ENCODE measurements around the gene HYI. TPM values are rescaled to one million over a fixed set of nuclear protein-coding genes. Genes with fewer than 3 reads are reported as not detected.

Gene HYI
- total RNA-seq, 1 donor from 2014 or later = 25.8 TPM

GRCh38 chr1:43405876-43406234 lies 47.9 kb downstream of the HYI start:
- peaks cover 0 to 64% of the 10 kb centered on the region in 2 donors for H3K36me3 ChIP-seq

DNA sequence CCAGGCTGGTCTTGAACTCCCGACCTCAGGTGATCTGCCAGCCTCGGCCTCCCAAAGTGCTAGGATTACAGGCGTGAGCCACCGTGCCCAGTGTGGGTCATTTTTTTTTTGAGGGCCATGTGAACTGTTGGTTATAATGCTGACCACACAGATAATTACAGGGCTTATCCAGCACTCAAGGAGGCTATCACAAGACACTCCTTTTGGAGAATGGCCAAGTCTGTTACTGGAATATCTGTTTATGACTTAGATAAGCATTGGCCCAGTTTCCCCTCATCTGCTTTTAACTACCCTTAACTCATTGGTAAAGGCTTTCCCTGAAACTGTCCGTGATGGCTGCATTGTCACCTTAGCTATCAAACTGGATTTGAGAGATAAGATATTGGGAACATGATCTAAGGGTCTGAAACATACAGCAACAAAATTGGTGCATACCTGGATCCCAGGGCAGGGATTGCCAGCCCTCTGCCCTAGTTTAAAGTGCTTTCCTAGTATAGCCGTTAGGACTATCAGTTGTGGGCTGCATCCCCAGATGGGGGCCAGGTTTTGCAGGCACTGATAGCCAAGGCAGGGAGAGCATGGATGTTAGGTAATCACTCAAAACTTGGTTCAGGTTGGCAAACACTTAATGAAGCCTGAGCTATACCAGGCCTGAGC lies 48.4 kb downstream of the HYI start:
- no peak for DNase-seq (ENCODE audit: extremely low spot score in 2 of 2)
- Histone ChIP-seq H3K4me1 (no peaks in the 10 kb centered on the region), H3K27ac (no peak overlapping the region), H3K4me3 (no peak overlapping the region), H3K9me3 (no peaks in the 10 kb centered on the region), H3K36me3 (peaks cover 0 to 64% of the 10 kb centered on the region in 2 donors), H3K27me3 (no peaks in the 10 kb centered on the region)
- TF ChIP-seq CTCF (IDR thresholded peaks at IDR 0.05) (no peak), POLR2AphosphoS5 (IDR thresholded peaks at IDR 0.05; ENCODE audit: insufficient read depth in 1 of 2, low read depth in 1 of 2) (no peak), POLR2A (IDR thresholded peaks at IDR 0.05) (no peak)
- intact Hi-C loops (cut with DNase I) = loop anchor here (5.0 kb wide), 1 partner anchor 168 kb away; no protein-coding TSS in a partner anchor

More at GRCh38 chr1:43405876-43406234, 47.9 kb downstream of the HYI start:
- Histone ChIP-seq H3K27me3 (no peaks in the 10 kb centered on the region), H3K4me3 (no peak overlapping the region), H3K27ac (no peak overlapping the region), H3K4me1 (no peaks in the 10 kb centered on the region), H3K9me3 (no peaks in the 10 kb centered on the region)
- no peak for TF ChIP-seq POLR2AphosphoS5 (IDR thresholded peaks at IDR 0.05; ENCODE audit: insufficient read depth in 1 of 2, low read depth in 1 of 2)
- TF ChIP-seq POLR2A (IDR thresholded peaks at IDR 0.05) = no peak
- no peak for TF ChIP-seq CTCF (IDR thresholded peaks at IDR 0.05)
- DNase-seq (ENCODE audit: extremely low spot score in 2 of 2) = no peak
- intact Hi-C loops (cut with DNase I) = loop anchor here (5.0 kb wide), 1 partner anchor 169 kb away; no protein-coding TSS in a partner anchor

GRCh38 chr1:43404353-43404752 lies 49.4 kb downstream of the HYI start:
- no peaks in the 10 kb centered on the region for H3K27me3 ChIP-seq
- H3K4me3 ChIP-seq = no peak overlapping the region
- no peaks in the 10 kb centered on the region for H3K9me3 ChIP-seq
- peaks cover 0 to 63% of the 10 kb centered on the region in 2 donors for H3K36me3 ChIP-seq
- TF ChIP-seq POLR2A (IDR thresholded peaks at IDR 0.05) (no peak), POLR2AphosphoS5 (IDR thresholded peaks at IDR 0.05; ENCODE audit: insufficient read depth in 1 of 2, low read depth in 1 of 2) (no peak), CTCF (IDR thresholded peaks at IDR 0.05) (no peak)
- H3K27ac ChIP-seq = no peak overlapping the region
- no peaks in the 10 kb centered on the region for H3K4me1 ChIP-seq
- intact Hi-C loops (cut with DNase I) = no loop called here
- DNase-seq (ENCODE audit: extremely low spot score in 2 of 2) = no peak

DNA sequence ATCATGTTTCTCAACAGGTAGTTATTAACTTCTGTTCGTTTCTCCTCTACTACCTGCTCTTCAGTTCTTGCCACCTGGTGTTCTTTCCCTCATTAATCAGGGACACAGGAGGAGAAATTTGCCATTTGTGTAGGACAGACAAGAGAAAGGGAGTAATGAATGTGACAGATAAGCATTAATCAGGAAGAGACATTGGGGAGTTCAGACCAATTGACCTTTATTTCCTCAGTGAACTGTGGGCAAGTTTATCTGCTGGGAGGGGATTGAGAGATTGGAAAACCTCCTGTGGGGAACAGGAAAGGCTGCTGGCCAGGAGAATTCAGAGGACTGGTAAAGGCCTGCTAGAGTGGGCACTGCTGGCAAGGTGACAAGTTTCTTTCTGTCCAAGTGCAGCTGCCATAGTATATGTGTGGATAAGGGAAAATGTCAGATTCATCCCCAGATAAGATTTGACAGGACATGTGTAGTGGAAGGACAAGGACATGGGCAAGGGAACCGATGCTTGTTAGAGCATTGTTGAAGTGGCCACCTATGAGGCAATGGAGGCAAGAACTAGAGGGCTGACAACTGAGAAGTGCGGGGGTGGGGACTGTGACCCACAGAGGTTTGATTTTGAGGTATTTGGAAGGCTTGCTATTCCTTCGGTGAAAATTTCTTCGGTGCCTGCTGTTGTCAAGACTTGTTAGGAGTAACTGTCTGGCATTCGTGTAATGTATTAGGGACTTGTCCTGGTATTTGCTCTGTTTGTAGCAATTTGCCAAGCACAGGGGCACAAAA lies 51.5 kb downstream of the HYI start:
- TF ChIP-seq POLR2A (IDR thresholded peaks at IDR 0.05) = no peak
- no peak for TF ChIP-seq CTCF (IDR thresholded peaks at IDR 0.05)
- no peak for TF ChIP-seq POLR2AphosphoS5 (IDR thresholded peaks at IDR 0.05; ENCODE audit: insufficient read depth in 1 of 2, low read depth in 1 of 2)
- DNase-seq (ENCODE audit: extremely low spot score in 2 of 2) = no peak
- Histone ChIP-seq H3K4me3 (no peak overlapping the region), H3K27me3 (no peaks in the 10 kb centered on the region), H3K4me1 (no peaks in the 10 kb centered on the region), H3K36me3 (peaks cover 0 to 46% of the 10 kb centered on the region in 2 donors), H3K9me3 (no peaks in the 10 kb centered on the region), H3K27ac (no peak overlapping the region)
- intact Hi-C loops (cut with DNase I) = no loop called here

Small RNA genes within 50 kb of the gene (microRNA-seq; reads per million reads assigned to microRNA genes)
- not detected for gene MIR6735 (ENCODE audit: borderline number of aligned reads, borderline replicate concordance)

Small RNA genes within 50 kb of the gene (small RNA-seq; reads per million reads assigned to genes)
- gene MIR6735 = not detected

Other genes starting within 250 kb of the HYI start
- gene TMEM125, start 183.9 kb downstream of the HYI start, total RNA-seq = 1.2 TPM
- 2.2 TPM for gene C1orf210, start 168.3 kb downstream of the HYI start, total RNA-seq
- gene TIE1, start 152.9 kb downstream of the HYI start, total RNA-seq = 36.1 TPM
- gene MPL, start 116.1 kb downstream of the HYI start, total RNA-seq = not detected
- 11.0 TPM for gene CDC20, start 95.0 kb downstream of the HYI start, total RNA-seq
- gene ELOVL1, start 85.9 kb downstream of the HYI start, total RNA-seq = 62.1 TPM
- 33.6 TPM for gene MED8, start 64.1 kb downstream of the HYI start, total RNA-seq
- 42.5 TPM for gene SZT2, start 64.0 kb downstream of the HYI start, total RNA-seq
- 139 TPM for gene PTPRF, start 77.0 kb upstream of the HYI start, total RNA-seq
- gene KDM4A, start 196.2 kb upstream of the HYI start, total RNA-seq = 21.9 TPM

Data from vagina (tissue), 2 donors.